ENCODE measurements around the gene SBF2. TPM values are rescaled to one million over a fixed set of nuclear protein-coding genes. Genes with fewer than 3 reads are reported as not detected.

Gene SBF2
- total and polyA plus RNA-seq, 2 of the 13 experiments (the other 11 are each of a cell fraction or from before 2014, with no cell fraction given), result 24.0 to 45.8 TPM

- H3K27ac ChIP-seq (ENCODE audit: extremely low read length, insufficient read depth, low read length), result no peak overlapping the region
- no peak overlapping the region for H2AFZ ChIP-seq (ENCODE audit: low read length)
- FAIRE-seq (no peak), DNase-seq (ENCODE audit: low spot score) (no peak), ATAC-seq (no peak)
- no peak overlapping the region for H3K4me2 ChIP-seq (ENCODE audit: low read depth, low read length)
- 0 out of 2 replicates have a peak, but pooled peaks cover 5% of the 10 kb centered on the region for H4K20me1 ChIP-seq (ENCODE audit: insufficient read depth, low read length)
- BruUV-seq (replicated peaks), result no TSS peak
- no peak overlapping the region for H3K4me3 ChIP-seq (replicated peaks in 1 of 3; ENCODE audit: insufficient read depth in 1 of 3, low read depth in 2 of 3, low read length in 3 of 3)
- H3K9ac ChIP-seq (ENCODE audit: insufficient read depth, low read depth, low read length), result no peak overlapping the region
- no peaks in the 10 kb centered on the region for H3K9me3 ChIP-seq (ENCODE audit: low read length)
- in situ Hi-C loops (cut with HindIII; ENCODE audit: extremely low pct_ligation_motif_present, low pct_unique_long_range_greater_than_20kb) (no loop called here), intact Hi-C loops (cut with micrococcal nuclease; ENCODE audit: unreplicated experiment) (no loop called here)
- no peaks in the 10 kb centered on the region for H3K27me3 ChIP-seq (ENCODE audit: control insufficient read depth in 1 of 2, insufficient read depth in 2 of 2, low read length in 2 of 2)
- TF ChIP-seq, protein P1, sequence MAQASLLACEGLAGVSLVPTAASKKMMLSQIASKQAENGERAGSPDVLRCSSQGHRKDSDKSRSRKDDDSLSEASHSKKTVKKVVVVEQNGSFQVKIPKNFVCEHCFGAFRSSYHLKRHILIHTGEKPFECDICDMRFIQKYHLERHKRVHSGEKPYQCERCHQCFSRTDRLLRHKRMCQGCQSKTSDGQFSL (CRISPR knock-in tag; IDR thresholded peaks at IDR 0.05), result no peak
- no peak for TF ChIP-seq ARID3A (IDR thresholded peaks at IDR 0.05; ENCODE audit: low read depth, low read length)
- TF ChIP-seq, protein P2, sequence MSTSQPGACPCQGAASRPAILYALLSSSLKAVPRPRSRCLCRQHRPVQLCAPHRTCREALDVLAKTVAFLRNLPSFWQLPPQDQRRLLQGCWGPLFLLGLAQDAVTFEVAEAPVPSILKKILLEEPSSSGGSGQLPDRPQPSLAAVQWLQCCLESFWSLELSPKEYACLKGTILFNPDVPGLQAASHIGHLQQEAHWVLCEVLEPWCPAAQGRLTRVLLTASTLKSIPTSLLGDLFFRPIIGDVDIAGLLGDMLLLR (CRISPR knock-in tag; IDR thresholded peaks at IDR 0.05), result no peak
- TF ChIP-seq SMAD3 (CRISPR knock-in tag; IDR thresholded peaks at IDR 0.05), result no peak
- no peak for TF ChIP-seq REXO4 (CRISPR knock-in tag; IDR thresholded peaks at IDR 0.05; ENCODE audit: borderline replicate concordance)
- no peak for TF ChIP-seq ZNF569 (CRISPR knock-in tag; IDR thresholded peaks at IDR 0.05; ENCODE audit: borderline replicate concordance)
- TF ChIP-seq, protein P3, sequence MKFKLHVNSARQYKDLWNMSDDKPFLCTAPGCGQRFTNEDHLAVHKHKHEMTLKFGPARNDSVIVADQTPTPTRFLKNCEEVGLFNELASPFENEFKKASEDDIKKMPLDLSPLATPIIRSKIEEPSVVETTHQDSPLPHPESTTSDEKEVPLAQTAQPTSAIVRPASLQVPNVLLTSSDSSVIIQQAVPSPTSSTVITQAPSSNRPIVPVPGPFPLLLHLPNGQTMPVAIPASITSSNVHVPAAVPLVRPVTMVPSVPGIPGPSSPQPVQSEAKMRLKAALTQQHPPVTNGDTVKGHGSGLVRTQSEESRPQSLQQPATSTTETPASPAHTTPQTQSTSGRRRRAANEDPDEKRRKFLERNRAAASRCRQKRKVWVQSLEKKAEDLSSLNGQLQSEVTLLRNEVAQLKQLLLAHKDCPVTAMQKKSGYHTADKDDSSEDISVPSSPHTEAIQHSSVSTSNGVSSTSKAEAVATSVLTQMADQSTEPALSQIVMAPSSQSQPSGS (CRISPR knock-in tag; IDR thresholded peaks at IDR 0.05), result no peak
- TF ChIP-seq GZF1 (CRISPR knock-in tag; IDR thresholded peaks at IDR 0.05), result no peak
- no peak for TF ChIP-seq SUZ12 (IDR thresholded peaks at IDR 0.05; ENCODE audit: low read depth, low read length)
- no peak for TF ChIP-seq ZNF839 (CRISPR knock-in tag; IDR thresholded peaks at IDR 0.05; ENCODE audit: borderline replicate concordance)
- no peak for TF ChIP-seq ZNF790 (CRISPR knock-in tag; IDR thresholded peaks at IDR 0.05; ENCODE audit: borderline replicate concordance)
- TF ChIP-seq ZNF232 (CRISPR knock-in tag; IDR thresholded peaks at IDR 0.05; ENCODE audit: borderline replicate concordance), result no peak
- TF ChIP-seq KLF11 (CRISPR knock-in tag; IDR thresholded peaks at IDR 0.05), result no peak
- no peak for TF ChIP-seq ZNF274 (CRISPR knock-in tag; IDR thresholded peaks at IDR 0.05)
- no peak for TF ChIP-seq RARA (CRISPR knock-in tag; IDR thresholded peaks at IDR 0.05)
- TF ChIP-seq NFKBIZ (CRISPR knock-in tag; IDR thresholded peaks at IDR 0.05), result no peak
- TF ChIP-seq ZNF766 (CRISPR knock-in tag; IDR thresholded peaks at IDR 0.05; ENCODE audit: borderline replicate concordance), result no peak
- TF ChIP-seq SMARCC2 (IDR thresholded peaks at IDR 0.05), result no peak
- TF ChIP-seq ZNF784 (CRISPR knock-in tag; IDR thresholded peaks at IDR 0.05; ENCODE audit: borderline replicate concordance), result no peak
- ChIA-PET CTCF (ENCODE audit: low intra/inter-chr PET ratio, low total read pairs) (no interaction called here), POLR2A (no interaction called here)
- H3K4me1 ChIP-seq (ENCODE audit: insufficient read depth, low read length), result no peaks in the 10 kb centered on the region
- no peaks in the 10 kb centered on the region for H3K36me3 ChIP-seq (replicated peaks in 1 of 2; ENCODE audit: control insufficient read depth in 1 of 2, insufficient read depth in 2 of 2, low read length in 2 of 2)
- H3K79me2 ChIP-seq (ENCODE audit: insufficient read depth, low read length), result no peaks in the 10 kb centered on the region
Measured at GRCh38 chr11:10164621-10165020, 129.4 kb downstream of the SBF2 start.
